ENCODE data around the gene COL15A1. TPM values are rescaled to one million over a fixed set of nuclear protein-coding genes. Genes with fewer than 3 reads are reported as not detected.

The COL15A1 gene
- total and polyA plus RNA-seq, 8 donors: 10.7 to 173 (median 27.8) TPM

- Histone ChIP-seq H3K9me3 (no peaks in the 10 kb centered on the region), H3K27ac (peak overlapping the region in 4 of 5 donors; percentile 59 to 67 (median 63)), H3K4me1 (no peaks in the 10 kb centered on the region), H3K27me3 (no peaks in the 10 kb centered on the region), H3K36me3 (peaks cover 0 to 42% (median 9%) of the 10 kb centered on the region in 4 donors), H3K4me3 (no peak overlapping the region)
- intact Hi-C loops (cut with DNase I; ENCODE audit: low total_unique reads): no loop called here
- 52 to 80% (median 67%) methylated on average over 3 of the region's 3 CpGs for WGBS, 5 donors
- DNase-seq: no peak
- TF ChIP-seq EP300 (IDR thresholded peaks at IDR 0.05): no peak
- peak; percentile 3 to 53 (median 29) for TF ChIP-seq POLR2AphosphoS5 (IDR thresholded peaks at IDR 0.05)
- TF ChIP-seq POLR2A (IDR thresholded peaks at IDR 0.05): no peak
- TF ChIP-seq CTCF (IDR thresholded peaks at IDR 0.05): no peak
Measured at GRCh38 chr9:99030092-99030511, 86.4 kb downstream of the COL15A1 start.

GRCh38 chr9:99030610-99031109 is 87.0 kb downstream of the COL15A1 start:
- peaks cover 0 to 42% (median 11%) of the 10 kb centered on the region in 4 donors for H3K36me3 ChIP-seq
- peaks cover 0 to 2% (median 0%) of the 10 kb centered on the region in 3 donors for H3K27me3 ChIP-seq
- TF ChIP-seq POLR2AphosphoS5 (IDR thresholded peaks at IDR 0.05): no peak
- TF ChIP-seq EP300 (IDR thresholded peaks at IDR 0.05): no peak
- peak overlapping the region in 4 of 5 donors; percentile 28 to 67 (median 49) for H3K27ac ChIP-seq
- intact Hi-C loops (cut with DNase I; ENCODE audit: low total_unique reads): no loop called here
- no peaks in the 10 kb centered on the region for H3K9me3 ChIP-seq
- no peaks in the 10 kb centered on the region for H3K4me1 ChIP-seq
- no peak overlapping the region for H3K4me3 ChIP-seq
- 90 to 98% (median 93%) methylated on average over 3 of the region's 3 CpGs for WGBS, 5 donors
- no peak for DNase-seq

- TF ChIP-seq CTCF (IDR thresholded peaks at IDR 0.05): no peak
- TF ChIP-seq POLR2A (IDR thresholded peaks at IDR 0.05): no peak
- TF ChIP-seq POLR2AphosphoS5 (IDR thresholded peaks at IDR 0.05): no peak
- no peak for TF ChIP-seq EP300 (IDR thresholded peaks at IDR 0.05)
- H3K9me3 ChIP-seq: no peaks in the 10 kb centered on the region
- WGBS, 5 donors: 56 to 79% (median 62%) methylated on average over 3 to 6 of the region's 6 CpGs
- intact Hi-C loops (cut with DNase I; ENCODE audit: low total_unique reads): no loop called here
- H3K4me3 ChIP-seq: no peak overlapping the region
- DNase-seq: no peak
- peaks cover 0 to 7% (median 0%) of the 10 kb centered on the region in 3 donors for H3K27me3 ChIP-seq
- H3K36me3 ChIP-seq: peaks cover 0 to 42% (median 11%) of the 10 kb centered on the region in 4 donors
- no peaks in the 10 kb centered on the region for H3K4me1 ChIP-seq
- H3K27ac ChIP-seq: peak overlapping the region in 2 of 5 donors; percentile 28 to 67
Measured at GRCh38 chr9:99031319-99031718, 87.6 kb downstream of the COL15A1 start.

- DNase-seq: no peak
- Histone ChIP-seq H3K27me3 (peaks cover 0 to 7% (median 0%) of the 10 kb centered on the region in 3 donors), H3K27ac (no peak overlapping the region), H3K4me3 (no peak overlapping the region), H3K9me3 (no peaks in the 10 kb centered on the region), H3K36me3 (peaks cover 0 to 43% (median 10%) of the 10 kb centered on the region in 4 donors), H3K4me1 (no peaks in the 10 kb centered on the region)
- WGBS, 5 donors: 92 to 96% (median 94%) methylated on average over 5 of the region's 5 CpGs
- intact Hi-C loops (cut with DNase I; ENCODE audit: low total_unique reads): no loop called here
- TF ChIP-seq EP300 (IDR thresholded peaks at IDR 0.05): no peak
- no peak for TF ChIP-seq POLR2A (IDR thresholded peaks at IDR 0.05)
- TF ChIP-seq CTCF (IDR thresholded peaks at IDR 0.05): no peak
- TF ChIP-seq POLR2AphosphoS5 (IDR thresholded peaks at IDR 0.05): no peak
Measured at GRCh38 chr9:99031994-99032393, 88.3 kb downstream of the COL15A1 start.

GRCh38 chr9:99034149-99034548 is 90.4 kb downstream of the COL15A1 start:
- Histone ChIP-seq H3K36me3 (peaks cover 0 to 41% (median 16%) of the 10 kb centered on the region in 4 donors), H3K4me3 (no peak overlapping the region), H3K27me3 (peaks cover 0 to 7% (median 0%) of the 10 kb centered on the region in 3 donors), H3K27ac (no peak overlapping the region), H3K4me1 (no peaks in the 10 kb centered on the region), H3K9me3 (no peaks in the 10 kb centered on the region)
- no peak for TF ChIP-seq POLR2A (IDR thresholded peaks at IDR 0.05)
- no peak for TF ChIP-seq EP300 (IDR thresholded peaks at IDR 0.05)
- TF ChIP-seq POLR2AphosphoS5 (IDR thresholded peaks at IDR 0.05): no peak
- no peak for TF ChIP-seq CTCF (IDR thresholded peaks at IDR 0.05)
- intact Hi-C loops (cut with DNase I; ENCODE audit: low total_unique reads): no loop called here
- DNase-seq: no peak
- WGBS, 5 donors: 67 to 94% (median 77%) methylated on average over 3 of the region's 3 CpGs

All from stomach (tissue), 9 donors.